ENCODE data around the gene DNM2. TPM values are rescaled to one million over a fixed set of nuclear protein-coding genes. Genes with fewer than 3 reads are reported as not detected.

DNM2 gene
- total RNA-seq, 1 experiment from 2014 or later, result 188 TPM

DNA sequence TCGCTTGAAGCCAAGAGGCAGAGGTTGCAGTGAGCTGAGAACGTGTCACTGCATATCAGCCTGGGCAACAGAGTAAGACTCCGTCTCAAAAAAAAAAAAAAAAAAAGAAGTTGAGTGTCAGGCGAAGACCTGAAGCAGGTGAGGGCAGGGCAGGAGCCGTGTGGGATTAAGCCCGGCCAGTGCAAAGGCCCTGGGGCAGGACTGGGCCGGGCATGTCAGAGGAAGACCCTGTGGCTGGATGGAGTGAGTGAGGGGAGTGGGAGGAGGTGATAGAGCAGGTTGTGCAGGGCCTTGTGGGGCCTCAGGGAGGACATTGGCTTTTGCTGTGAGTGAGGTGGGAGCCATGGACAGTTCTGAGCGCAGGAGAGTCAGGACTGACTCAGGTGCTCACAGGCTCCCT, 70.3 kb downstream of the DNM2 start:
- no peak overlapping the region for H3K4me2 ChIP-seq
- no peaks in the 10 kb centered on the region for H3K27me3 ChIP-seq (ENCODE audit: insufficient read depth, low read depth)
- ChIA-PET CTCF (no interaction called here), POLR2A (ENCODE audit: unreplicated experiment) (no interaction called here)
- H3K36me3 ChIP-seq (ENCODE audit: low read depth), result peaks cover 29% of the 10 kb centered on the region
- intact Hi-C loops (cut with micrococcal nuclease; ENCODE audit: unreplicated experiment), result no loop called here
- H4K20me1 ChIP-seq (ENCODE audit: insufficient read depth), result peaks cover 4% of the 10 kb centered on the region; the same call in 1 of the 2 replicates
- no peak overlapping the region for H3K27ac ChIP-seq
- no peaks in the 10 kb centered on the region for H3K4me1 ChIP-seq (replicated peaks; ENCODE audit: insufficient read depth)
- no peaks in the 10 kb centered on the region for H3K79me2 ChIP-seq (ENCODE audit: low read depth)
- no TSS peak for BruUV-seq (replicated peaks)
- H2AFZ ChIP-seq, result no peak overlapping the region
- no peak for DNase-seq
- H3K4me3 ChIP-seq, result no peak overlapping the region
- no peaks in the 10 kb centered on the region for H3K9me2 ChIP-seq (ENCODE audit: insufficient read depth)
- TF ChIP-seq, protein P1, sequence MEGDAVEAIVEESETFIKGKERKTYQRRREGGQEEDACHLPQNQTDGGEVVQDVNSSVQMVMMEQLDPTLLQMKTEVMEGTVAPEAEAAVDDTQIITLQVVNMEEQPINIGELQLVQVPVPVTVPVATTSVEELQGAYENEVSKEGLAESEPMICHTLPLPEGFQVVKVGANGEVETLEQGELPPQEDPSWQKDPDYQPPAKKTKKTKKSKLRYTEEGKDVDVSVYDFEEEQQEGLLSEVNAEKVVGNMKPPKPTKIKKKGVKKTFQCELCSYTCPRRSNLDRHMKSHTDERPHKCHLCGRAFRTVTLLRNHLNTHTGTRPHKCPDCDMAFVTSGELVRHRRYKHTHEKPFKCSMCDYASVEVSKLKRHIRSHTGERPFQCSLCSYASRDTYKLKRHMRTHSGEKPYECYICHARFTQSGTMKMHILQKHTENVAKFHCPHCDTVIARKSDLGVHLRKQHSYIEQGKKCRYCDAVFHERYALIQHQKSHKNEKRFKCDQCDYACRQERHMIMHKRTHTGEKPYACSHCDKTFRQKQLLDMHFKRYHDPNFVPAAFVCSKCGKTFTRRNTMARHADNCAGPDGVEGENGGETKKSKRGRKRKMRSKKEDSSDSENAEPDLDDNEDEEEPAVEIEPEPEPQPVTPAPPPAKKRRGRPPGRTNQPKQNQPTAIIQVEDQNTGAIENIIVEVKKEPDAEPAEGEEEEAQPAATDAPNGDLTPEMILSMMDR (conservative IDR thresholded peaks at IDR 0.05), result no peak
- TF ChIP-seq EZH2 (IDR thresholded peaks at IDR 0.05; ENCODE audit: low read depth), result no peak
- no peaks in the 10 kb centered on the region for H3K9me3 ChIP-seq (ENCODE audit: insufficient read depth, low read depth)
- 0 out of 2 replicates have a peak, but pooled peaks cover 4% of the 10 kb centered on the region for H3F3A ChIP-seq (ENCODE audit: insufficient read depth, low read depth)

DNA sequence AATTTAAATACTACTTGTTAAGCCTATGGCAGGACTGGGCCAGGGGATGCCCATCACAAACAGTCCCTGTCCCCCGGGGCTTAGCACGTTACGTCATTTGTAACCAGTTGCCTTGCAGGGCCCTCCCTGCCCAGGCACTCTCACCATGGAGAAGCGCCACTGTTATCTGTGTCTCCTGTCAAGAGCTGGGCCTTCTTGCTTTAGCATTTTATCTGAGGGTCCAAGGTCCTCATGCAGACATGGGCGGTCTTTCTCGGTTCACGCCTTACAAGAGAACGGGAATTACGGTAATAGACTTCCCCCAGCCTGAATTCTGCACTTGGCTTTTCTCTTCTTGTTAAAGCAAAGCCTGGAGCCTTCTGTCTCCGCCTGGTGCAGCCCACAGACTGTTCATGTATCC, 72.0 kb downstream of the DNM2 start:
- Histone ChIP-seq H3K79me2 (ENCODE audit: low read depth) (no peaks in the 10 kb centered on the region), H3K4me3 (no peak overlapping the region), H3K9me2 (ENCODE audit: insufficient read depth) (no peaks in the 10 kb centered on the region), H3F3A (ENCODE audit: insufficient read depth, low read depth) (0 out of 2 replicates have a peak, but pooled peaks cover 4% of the 10 kb centered on the region), H3K27ac (no peak overlapping the region), H3K9me3 (ENCODE audit: insufficient read depth, low read depth) (no peaks in the 10 kb centered on the region), H3K36me3 (ENCODE audit: low read depth) (peaks cover 28% of the 10 kb centered on the region), H3K4me1 (replicated peaks; ENCODE audit: insufficient read depth) (no peaks in the 10 kb centered on the region), H2AFZ (no peak overlapping the region), H3K4me2 (no peak overlapping the region), H4K20me1 (ENCODE audit: insufficient read depth) (peaks cover 4% of the 10 kb centered on the region; the same call in 1 of the 2 replicates), H3K27me3 (ENCODE audit: insufficient read depth, low read depth) (no peaks in the 10 kb centered on the region)
- TF ChIP-seq, protein P1 (conservative IDR thresholded peaks at IDR 0.05), result no peak
- TF ChIP-seq EZH2 (IDR thresholded peaks at IDR 0.05; ENCODE audit: low read depth), result no peak
- BruUV-seq (replicated peaks), result no TSS peak
- ChIA-PET CTCF (no interaction called here), POLR2A (ENCODE audit: unreplicated experiment) (no interaction called here)
- intact Hi-C loops (cut with micrococcal nuclease; ENCODE audit: unreplicated experiment), result no loop called here
- DNase-seq, result no peak

DNA sequence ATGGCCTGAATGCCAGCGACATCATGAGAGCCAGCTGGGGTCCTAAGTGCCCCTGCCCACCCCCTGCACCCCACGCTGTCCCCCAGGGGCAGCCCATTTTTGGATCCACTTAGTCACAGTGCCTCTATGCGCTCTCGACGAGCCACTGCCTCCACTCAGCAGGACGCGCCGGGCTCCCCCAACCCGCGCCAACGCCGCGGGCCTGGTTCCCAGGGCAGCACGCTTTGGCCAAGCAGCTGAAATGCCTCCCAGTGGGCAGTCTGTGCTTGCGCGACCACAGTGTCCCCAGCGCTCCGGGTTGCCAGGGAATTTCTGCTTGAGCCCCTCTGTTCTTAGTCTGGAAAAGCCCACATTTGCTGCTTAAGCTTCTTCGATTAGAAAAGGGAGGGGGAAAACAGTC, 78.8 kb downstream of the DNM2 start:
- Histone ChIP-seq H3K27me3 (ENCODE audit: insufficient read depth, low read depth) (no peaks in the 10 kb centered on the region), H3K4me1 (replicated peaks; ENCODE audit: insufficient read depth) (no peaks in the 10 kb centered on the region), H3K9me3 (ENCODE audit: insufficient read depth, low read depth) (no peaks in the 10 kb centered on the region), H3K27ac (no peak overlapping the region), H3K79me2 (ENCODE audit: low read depth) (no peaks in the 10 kb centered on the region), H3K36me3 (ENCODE audit: low read depth) (0 out of 2 replicates have a peak, but pooled peaks cover 9% of the 10 kb centered on the region), H3K4me2 (no peak overlapping the region), H3F3A (ENCODE audit: insufficient read depth, low read depth) (0 out of 2 replicates have a peak, but pooled peaks cover 4% of the 10 kb centered on the region), H3K4me3 (no peak overlapping the region), H4K20me1 (ENCODE audit: insufficient read depth) (no peaks in the 10 kb centered on the region), H2AFZ (no peak overlapping the region), H3K9me2 (ENCODE audit: insufficient read depth) (no peaks in the 10 kb centered on the region)
- POLR2A ChIA-PET (ENCODE audit: unreplicated experiment), result no interaction called here
- no TSS peak for BruUV-seq (replicated peaks)
- CTCF ChIA-PET, result no interaction called here
- TF ChIP-seq, protein P1 (conservative IDR thresholded peaks at IDR 0.05), result no peak
- TF ChIP-seq EZH2 (IDR thresholded peaks at IDR 0.05; ENCODE audit: low read depth), result no peak
- DNase-seq, result no peak
- intact Hi-C loops (cut with micrococcal nuclease; ENCODE audit: unreplicated experiment), result no loop called here

Measured in PC-9 (cell line).